Vagina (tissue), 2 donors: ENCODE measurements around the gene WDR76. TPM values are rescaled to one million over a fixed set of nuclear protein-coding genes. Genes with fewer than 3 reads are reported as not detected.
A peak's percentile ranks its signal among the peaks of the same experiment; 100 is the strongest.

Experiments
- DNase-seq, 2 donors: peaks; one replicate each; pipeline ENCODE4 v3.0.0-alpha.2; 2017; ENCODE audit errors: extremely low spot score in 2 of 2
- H3K27ac ChIP-seq: fragments of 200-600 bp; sonication (generic); one replicate; pipeline ENCODE4 v1.5.1; 2019
- H3K27me3 ChIP-seq: fragments of 200-600 bp; sonication (generic); one replicate; pipeline ENCODE4 v1.5.1; 2019
- H3K36me3 ChIP-seq, 2 donors: fragments of 200-600 bp; sonication (generic); one replicate each; pipeline ENCODE4 v1.5.1; 2017 to 2019
- H3K4me1 ChIP-seq: fragments of 200-600 bp; sonication (generic); one replicate; pipeline ENCODE4 v1.5.1; 2019
- H3K4me3 ChIP-seq, 2 donors: fragments of 200-600 bp; sonication (generic); 1 replicate in 1 of 2; 2 replicates in 1 of 2; pipeline ENCODE4 v1.5.1; 2016 to 2019
- H3K9me3 ChIP-seq: fragments of 200-600 bp; sonication (generic); one replicate; pipeline ENCODE4 v1.5.1; 2019
- POLR2A ChIP-seq, 2 donors: fragments of 450-650 bp; IDR thresholded peaks; one replicate each; pipeline ENCODE4 v1.6.1; 2017; ENCODE audit warnings: antibody characterized with exemption in 2 of 2, mild to moderate bottlenecking in 2 of 2, moderate library complexity in 2 of 2
- POLR2AphosphoS5 ChIP-seq, 2 donors: sonication (generic); formaldehyde crosslinking; IDR thresholded peaks; one replicate each; pipeline ENCODE4 v1.9.0; 2017; ENCODE audit warnings: antibody characterized with exemption in 2 of 2, mild to moderate bottlenecking in 2 of 2, low read depth in 1 of 2; ENCODE audit not compliant: insufficient read depth in 1 of 2
- intact Hi-C: fragments of 100-400 bp; cut with DNase I; formaldehyde crosslinking; loops from one replicate; pipeline ENCODE4 v1.15.1; 2023
- total RNA-seq: library from RNA; depleted of rRNA; stranded (reverse); fragments of >200 nt; gene quantifications from one replicate; pipeline ENCODE4 v1.2.3, GENCODE V29; 2016
- TF ChIP-seq, protein P1 (sequence below), 3 experiments: fragments of 450-650 bp in 2 of 3; fragments of 200-600 bp in 1 of 3; sonication (generic) in 1 of 3; IDR thresholded peaks; one replicate each; pipeline ENCODE4 v1.5.1; 2017 to 2019; ENCODE audit warnings: antibody characterized with exemption in 3 of 3, mild to moderate bottlenecking in 2 of 3, moderate library complexity in 2 of 3

WDR76 gene
- total RNA-seq, 1 donor from 2014 or later: 3.4 TPM

DNA sequence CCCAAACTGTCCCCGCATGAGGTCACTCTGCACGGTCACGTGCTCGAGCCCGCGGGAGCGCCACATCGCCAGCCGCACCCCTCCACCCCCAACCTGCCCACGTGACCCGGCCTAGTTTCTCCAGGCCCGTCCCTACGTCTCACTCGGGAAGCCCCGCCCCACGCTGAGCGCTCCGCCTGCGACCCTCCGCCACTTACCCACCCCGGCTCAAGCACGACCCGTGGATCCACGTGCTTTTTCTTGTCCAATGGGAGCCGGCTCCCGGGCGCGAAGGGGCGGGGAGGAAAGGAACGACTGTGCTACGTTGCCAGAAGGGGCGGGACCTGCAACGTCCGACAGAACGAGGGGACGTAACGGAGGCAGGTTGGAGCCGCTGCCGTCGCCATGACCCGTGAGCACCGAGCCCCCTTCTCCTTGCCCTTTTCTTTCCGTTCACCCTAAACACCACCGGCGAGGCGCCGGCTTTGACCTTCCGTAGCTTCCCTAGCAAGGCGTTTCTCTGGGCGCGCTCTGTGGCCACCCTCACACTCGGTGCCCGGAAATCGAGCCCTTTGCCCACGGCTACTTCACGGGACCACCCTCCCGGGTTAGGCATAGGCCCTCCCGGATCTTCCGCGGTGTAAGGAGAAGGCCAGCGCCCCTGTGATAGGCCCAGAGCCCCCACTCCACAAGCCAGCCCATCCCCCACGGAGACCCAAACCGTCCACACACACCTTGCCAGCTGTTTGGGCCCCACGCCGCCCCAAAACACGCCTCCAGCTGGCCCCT is 34.6 kb upstream of the WDR76 start, which contains the start of gene SERF2:
Gene SERF2, plus strand, starts transcription at position 328 of the 768 bp plus-strand sequence. Its CDS starts 57 bp downstream, at position 385.
- Histone ChIP-seq H3K9me3 (no peaks in the 10 kb centered on the region), H3K4me1 (peaks cover 34% of the 10 kb centered on the region), H3K36me3 (peaks cover 0 to 23% of the 10 kb centered on the region in 2 donors), H3K27ac (peak within 1 kb of the TSS; percentile 99), H3K27me3 (no peaks in the 10 kb centered on the region), H3K4me3 (peak within 1 kb of the TSS; percentile 82 to 91)
- intact Hi-C loops: loop anchor here (2.0 kb wide), 1 partner anchor 15 kb away; the partner anchor contains the start of gene ELL3
- peak; percentile 89 to 99 for TF ChIP-seq POLR2A (IDR thresholded peaks at IDR 0.05)
- TF ChIP-seq POLR2AphosphoS5 (IDR thresholded peaks at IDR 0.05; ENCODE audit: insufficient read depth in 1 of 2, low read depth in 1 of 2): peak; percentile 94 to 100
- TF ChIP-seq, protein P1, sequence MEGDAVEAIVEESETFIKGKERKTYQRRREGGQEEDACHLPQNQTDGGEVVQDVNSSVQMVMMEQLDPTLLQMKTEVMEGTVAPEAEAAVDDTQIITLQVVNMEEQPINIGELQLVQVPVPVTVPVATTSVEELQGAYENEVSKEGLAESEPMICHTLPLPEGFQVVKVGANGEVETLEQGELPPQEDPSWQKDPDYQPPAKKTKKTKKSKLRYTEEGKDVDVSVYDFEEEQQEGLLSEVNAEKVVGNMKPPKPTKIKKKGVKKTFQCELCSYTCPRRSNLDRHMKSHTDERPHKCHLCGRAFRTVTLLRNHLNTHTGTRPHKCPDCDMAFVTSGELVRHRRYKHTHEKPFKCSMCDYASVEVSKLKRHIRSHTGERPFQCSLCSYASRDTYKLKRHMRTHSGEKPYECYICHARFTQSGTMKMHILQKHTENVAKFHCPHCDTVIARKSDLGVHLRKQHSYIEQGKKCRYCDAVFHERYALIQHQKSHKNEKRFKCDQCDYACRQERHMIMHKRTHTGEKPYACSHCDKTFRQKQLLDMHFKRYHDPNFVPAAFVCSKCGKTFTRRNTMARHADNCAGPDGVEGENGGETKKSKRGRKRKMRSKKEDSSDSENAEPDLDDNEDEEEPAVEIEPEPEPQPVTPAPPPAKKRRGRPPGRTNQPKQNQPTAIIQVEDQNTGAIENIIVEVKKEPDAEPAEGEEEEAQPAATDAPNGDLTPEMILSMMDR (IDR thresholded peaks at IDR 0.05): no peak
- DNase-seq: peak; percentile 100

DNA sequence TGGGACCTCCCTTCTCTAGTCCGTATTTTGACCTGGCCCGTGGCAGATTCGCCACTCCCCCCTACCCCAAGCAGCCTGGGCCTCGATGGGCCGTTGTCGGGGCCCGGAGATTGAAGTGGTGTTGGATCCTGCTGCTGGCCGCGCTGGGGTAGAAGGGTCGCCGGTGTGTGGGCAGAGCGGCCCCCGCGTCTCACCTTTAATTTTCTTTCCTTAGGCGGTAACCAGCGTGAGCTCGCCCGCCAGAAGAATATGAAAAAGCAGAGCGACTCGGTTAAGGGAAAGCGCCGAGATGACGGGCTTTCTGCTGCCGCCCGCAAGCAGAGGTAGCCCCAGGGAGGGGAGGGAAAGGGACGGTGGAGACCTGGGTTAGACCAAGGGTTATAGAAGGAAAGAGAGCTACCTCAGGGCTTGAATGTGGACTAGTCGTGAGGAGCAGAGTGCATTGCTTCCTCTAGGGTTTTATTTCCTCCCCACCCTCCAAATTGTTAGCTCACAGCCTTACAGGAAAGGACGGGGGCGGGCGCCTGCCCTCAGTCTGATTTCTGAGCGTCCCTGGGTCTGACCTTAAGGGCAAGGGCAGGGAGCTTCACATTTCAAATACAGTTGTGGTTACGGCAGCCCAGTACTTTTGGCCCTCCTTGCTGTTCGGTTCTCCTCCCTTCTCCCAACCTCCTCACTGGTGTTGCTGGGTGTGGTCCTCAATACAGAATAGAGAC is 33.9 kb upstream of the WDR76 start:
- peak overlapping the region; percentile 82 to 91 for H3K4me3 ChIP-seq
- peaks cover 0 to 26% of the 10 kb centered on the region in 2 donors for H3K36me3 ChIP-seq
- H3K4me1 ChIP-seq: peaks cover 40% of the 10 kb centered on the region
- intact Hi-C loops: loop anchor here (2.0 kb wide), 1 partner anchor 16 kb away; the partner anchor contains the start of gene ELL3
- peak overlapping the region; percentile 99 for H3K27ac ChIP-seq
- DNase-seq: no peak
- no peaks in the 10 kb centered on the region for H3K27me3 ChIP-seq
- no peaks in the 10 kb centered on the region for H3K9me3 ChIP-seq
- no peak for TF ChIP-seq POLR2AphosphoS5 (IDR thresholded peaks at IDR 0.05; ENCODE audit: insufficient read depth in 1 of 2, low read depth in 1 of 2)
- no peak for TF ChIP-seq POLR2A (IDR thresholded peaks at IDR 0.05)
- TF ChIP-seq, protein P1 (IDR thresholded peaks at IDR 0.05): no peak

DNA sequence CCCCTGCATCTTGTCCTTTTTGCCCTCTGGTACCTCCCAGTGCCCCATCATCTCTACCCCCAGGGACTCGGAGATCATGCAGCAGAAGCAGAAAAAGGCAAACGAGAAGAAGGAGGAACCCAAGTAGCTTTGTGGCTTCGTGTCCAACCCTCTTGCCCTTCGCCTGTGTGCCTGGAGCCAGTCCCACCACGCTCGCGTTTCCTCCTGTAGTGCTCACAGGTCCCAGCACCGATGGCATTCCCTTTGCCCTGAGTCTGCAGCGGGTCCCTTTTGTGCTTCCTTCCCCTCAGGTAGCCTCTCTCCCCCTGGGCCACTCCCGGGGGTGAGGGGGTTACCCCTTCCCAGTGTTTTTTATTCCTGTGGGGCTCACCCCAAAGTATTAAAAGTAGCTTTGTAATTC is 33.2 kb upstream of the WDR76 start:
- Histone ChIP-seq H3K27me3 (no peaks in the 10 kb centered on the region), H3K9me3 (no peaks in the 10 kb centered on the region), H3K4me1 (peaks cover 47% of the 10 kb centered on the region), H3K4me3 (peak overlapping the region; percentile 82 to 91), H3K27ac (peak overlapping the region; percentile 99), H3K36me3 (peaks cover 0 to 26% of the 10 kb centered on the region in 2 donors)
- TF ChIP-seq POLR2A (IDR thresholded peaks at IDR 0.05) (no peak), POLR2AphosphoS5 (IDR thresholded peaks at IDR 0.05; ENCODE audit: insufficient read depth in 1 of 2, low read depth in 1 of 2) (no peak)
- TF ChIP-seq, protein P1 (IDR thresholded peaks at IDR 0.05): no peak
- intact Hi-C loops: loop anchor here (2.0 kb wide), 1 partner anchor 17 kb away; the partner anchor contains the start of gene ELL3
- DNase-seq: no peak

DNA sequence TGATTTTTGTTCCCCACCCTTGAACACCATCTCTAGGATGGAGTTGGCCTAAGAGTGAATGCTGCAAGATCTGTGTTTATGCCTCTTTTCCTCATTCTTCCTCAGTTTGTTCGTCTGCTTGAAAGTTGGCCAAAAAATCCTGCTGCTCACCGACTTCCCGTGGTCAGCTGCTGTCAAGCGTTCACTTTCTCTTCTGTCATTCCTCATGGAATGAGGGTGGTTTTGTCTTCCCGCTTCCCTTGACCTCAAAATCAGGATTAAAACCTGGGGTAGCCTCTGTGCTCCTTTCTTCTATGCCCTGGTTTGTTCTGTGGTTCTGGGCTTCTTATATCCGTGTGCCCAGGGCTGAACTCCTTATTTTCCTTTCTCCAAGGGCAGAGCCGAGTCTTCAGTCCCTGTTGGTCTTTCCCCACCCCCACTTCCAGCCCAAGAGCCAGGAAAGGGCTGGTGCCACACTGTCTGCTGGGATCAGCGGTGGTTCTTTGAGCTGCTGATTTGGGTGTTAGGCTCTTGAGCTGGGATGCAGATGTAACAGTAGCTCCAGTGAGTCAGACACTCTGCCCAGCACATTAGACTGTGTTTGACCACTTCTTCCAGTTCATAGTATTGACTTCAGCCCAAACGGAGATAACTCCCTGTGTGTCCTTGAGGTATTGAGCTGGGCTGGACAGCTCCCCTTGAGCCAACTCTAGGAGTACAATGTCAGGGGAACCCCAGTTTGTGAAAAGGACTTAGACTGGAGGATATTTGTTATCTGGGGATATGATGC is 32.3 kb upstream of the WDR76 start:
- no peaks in the 10 kb centered on the region for H3K9me3 ChIP-seq
- H3K36me3 ChIP-seq: peaks cover 0 to 26% of the 10 kb centered on the region in 2 donors
- no peaks in the 10 kb centered on the region for H3K27me3 ChIP-seq
- TF ChIP-seq, protein P1 (IDR thresholded peaks at IDR 0.05): no peak
- TF ChIP-seq POLR2A (IDR thresholded peaks at IDR 0.05): no peak
- TF ChIP-seq POLR2AphosphoS5 (IDR thresholded peaks at IDR 0.05; ENCODE audit: insufficient read depth in 1 of 2, low read depth in 1 of 2): no peak
- H3K27ac ChIP-seq: peak overlapping the region; percentile 99
- intact Hi-C loops: no loop called here
- peaks cover 55% of the 10 kb centered on the region for H3K4me1 ChIP-seq
- peak overlapping the region in 1 of 2 donors; percentile 91 for H3K4me3 ChIP-seq
- DNase-seq: no peak
